ENCODE results near the gene ZMYND19. TPM values are rescaled to one million over a fixed set of nuclear protein-coding genes. Genes with fewer than 3 reads are reported as not detected.

The ZMYND19 gene
- total RNA-seq, 1 experiment from 2014 or later: 37.0 TPM

GRCh38 chr9:137583957-137584356 is 6.4 kb downstream of the ZMYND19 start:
- DNase-seq (ENCODE audit: low read depth, low spot score) (no peak), ATAC-seq (no peak)
- TF ChIP-seq SIN3A (IDR thresholded peaks at IDR 0.05; ENCODE audit: borderline replicate concordance, insufficient read depth, low read depth, low read length): no peak
- TF ChIP-seq TCF7L2 (IDR thresholded peaks at IDR 0.05; ENCODE audit: low read depth, low read length): no peak
- no peak for TF ChIP-seq REST (IDR thresholded peaks at IDR 0.05; ENCODE audit: insufficient read depth in 1 of 2, low read depth in 2 of 2, low read length in 1 of 2)
- TF ChIP-seq CTCF (IDR thresholded peaks at IDR 0.05): no peak
- no peak for TF ChIP-seq POLR2AphosphoS5 (IDR thresholded peaks at IDR 0.05; ENCODE audit: low read depth, low read length)
- ChIA-PET CTCF (no interaction called here), POLR2A (interaction anchor here (0.6 kb wide), 1 partner anchor 35 kb away, joined by 7 read pairs; the partner anchor contains the start of gene EHMT1)
- intact Hi-C loops (cut with micrococcal nuclease; ENCODE audit: unreplicated experiment): no loop called here
- peaks cover under 1% of the 10 kb centered on the region; the same call in 1 of the 2 replicates for H3K4me1 ChIP-seq (ENCODE audit: control insufficient read depth, insufficient read depth, low read length)
- no peaks in the 10 kb centered on the region for H3K27me3 ChIP-seq (ENCODE audit: control insufficient read depth, insufficient read depth, low read length)
- H3K9me3 ChIP-seq (ENCODE audit: control insufficient read depth, insufficient read depth, low read depth, low read length): no peaks in the 10 kb centered on the region
- H3K27ac ChIP-seq (ENCODE audit: low read length): no peak overlapping the region
- no TSS peak for BruUV-seq (replicated peaks)
- in situ Hi-C loops (cut with HindIII; ENCODE audit: low pct_unique_long_range_greater_than_20kb, low sequenced_read_pairs): no loop called here
- H3K36me3 ChIP-seq (ENCODE audit: control insufficient read depth, insufficient read depth, low read length): no peaks in the 10 kb centered on the region
- no peak overlapping the region for H3K4me3 ChIP-seq (ENCODE audit: low read depth in 2 of 2, low read length in 2 of 2)

- BruUV-seq (replicated peaks): no TSS peak
- Histone ChIP-seq H3K36me3 (ENCODE audit: control insufficient read depth, insufficient read depth, low read length) (no peaks in the 10 kb centered on the region), H3K9me3 (ENCODE audit: control insufficient read depth, insufficient read depth, low read depth, low read length) (no peaks in the 10 kb centered on the region), H3K4me1 (ENCODE audit: control insufficient read depth, insufficient read depth, low read length) (no peaks in the 10 kb centered on the region), H3K27ac (ENCODE audit: low read length) (no peak overlapping the region), H3K4me3 (ENCODE audit: low read depth in 2 of 2, low read length in 2 of 2) (no peak overlapping the region), H3K27me3 (ENCODE audit: control insufficient read depth, insufficient read depth, low read length) (no peaks in the 10 kb centered on the region)
- TF ChIP-seq TCF7L2 (IDR thresholded peaks at IDR 0.05; ENCODE audit: low read depth, low read length): no peak
- no peak for TF ChIP-seq SIN3A (IDR thresholded peaks at IDR 0.05; ENCODE audit: borderline replicate concordance, insufficient read depth, low read depth, low read length)
- TF ChIP-seq REST (IDR thresholded peaks at IDR 0.05; ENCODE audit: insufficient read depth in 1 of 2, low read depth in 2 of 2, low read length in 1 of 2): no peak
- TF ChIP-seq CTCF (IDR thresholded peaks at IDR 0.05): no peak
- no peak for TF ChIP-seq POLR2AphosphoS5 (IDR thresholded peaks at IDR 0.05; ENCODE audit: low read depth, low read length)
- DNase-seq (ENCODE audit: low read depth, low spot score) (no peak), ATAC-seq (no peak)
- POLR2A ChIA-PET: interaction anchor here (0.5 to 0.6 kb wide), 2 partner anchors 35 to 109 kb away, joined by 7 to 11 read pairs; partner anchors contain the start of gene EHMT1
- CTCF ChIA-PET: no interaction called here
- intact Hi-C loops (cut with micrococcal nuclease; ENCODE audit: unreplicated experiment) (no loop called here), in situ Hi-C loops (cut with HindIII; ENCODE audit: low pct_unique_long_range_greater_than_20kb, low sequenced_read_pairs) (no loop called here)
Measured at GRCh38 chr9:137583347-137583746, 7.0 kb downstream of the ZMYND19 start.
